ENCODE measurements around the gene AKAP8L.
"Not testable (repeated sequence)": the region's sequence is repeated elsewhere in the genome, so short reads cannot be mapped to it uniquely, and the experiment has no call there.

Gene AKAP8L

GRCh38 chr19:15378534-15379082 lies 40.2 kb downstream of the AKAP8L start:
- no peak for DNase-seq

GRCh38 chr19:15374796-15375440 lies 43.9 kb downstream of the AKAP8L start:
- DNase-seq, result no peak

- no peak for DNase-seq
Measured at GRCh38 chr19:15374105-15374651, 44.6 kb downstream of the AKAP8L start.

GRCh38 chr19:15373644-15374043 lies 45.1 kb downstream of the AKAP8L start:
- no peak for DNase-seq

GRCh38 chr19:15372891-15373301 lies 45.9 kb downstream of the AKAP8L start:
- DNase-seq, result no peak

GRCh38 chr19:15372470-15372869 lies 46.3 kb downstream of the AKAP8L start:
- no peak for DNase-seq

GRCh38 chr19:15371786-15372380 lies 46.9 kb downstream of the AKAP8L start:
- DNase-seq, result no peak

- DNase-seq, result no peak
Measured at GRCh38 chr19:15371119-15371518, 47.7 kb downstream of the AKAP8L start.

- DNase-seq, result no peak
Measured at GRCh38 chr19:15369594-15369891, 49.2 kb downstream of the AKAP8L start.

GRCh38 chr19:15368798-15369593 lies 49.8 kb downstream of the AKAP8L start:
- DNase-seq, result no peak

- no peak for DNase-seq
Measured at GRCh38 chr19:15368051-15368632, 50.6 kb downstream of the AKAP8L start.

- no peak for DNase-seq
Measured at GRCh38 chr19:15367439-15367838, 51.3 kb downstream of the AKAP8L start.

GRCh38 chr19:15365264-15365663 lies 53.5 kb downstream of the AKAP8L start:
- DNase-seq, result no peak

GRCh38 chr19:15363791-15364190 lies 55.0 kb downstream of the AKAP8L start:
- DNase-seq, result not testable (repeated sequence)

- DNase-seq, result not testable (repeated sequence)
Measured at GRCh38 chr19:15363048-15363447, 55.7 kb downstream of the AKAP8L start.

- not testable (repeated sequence) for DNase-seq
Measured at GRCh38 chr19:15360015-15360414, 58.8 kb downstream of the AKAP8L start.

- no peak for DNase-seq
Measured at GRCh38 chr19:15358918-15359317, 59.9 kb downstream of the AKAP8L start.

- DNase-seq, result no peak
Measured at GRCh38 chr19:15357906-15358305, 60.9 kb downstream of the AKAP8L start.

- DNase-seq, result no peak
Measured at GRCh38 chr19:15354566-15355296, 64.1 kb downstream of the AKAP8L start.

GRCh38 chr19:15353908-15354307 lies 64.9 kb downstream of the AKAP8L start:
- no peak for DNase-seq

- DNase-seq, result not testable (repeated sequence)
Measured at GRCh38 chr19:15352535-15352934, 66.3 kb downstream of the AKAP8L start.

GRCh38 chr19:15341328-15341727 lies 77.5 kb downstream of the AKAP8L start:
- not testable (repeated sequence) for DNase-seq

Data from NCI-H1436 (cell line).